GM21529 (cell line): Measurements from ENCODE around the gene CD300C.
"Not testable (repeated sequence)": the region's sequence is repeated elsewhere in the genome, so short reads cannot be mapped to it uniquely, and the experiment has no call there.

Source experiments
- ATAC-seq: cut with Tn5 transposase; IDR thresholded peaks from one replicate; pipeline ENCODE4 v1.9.1; 2021; ENCODE audit not compliant: unreplicated experiment

Gene CD300C

DNA sequence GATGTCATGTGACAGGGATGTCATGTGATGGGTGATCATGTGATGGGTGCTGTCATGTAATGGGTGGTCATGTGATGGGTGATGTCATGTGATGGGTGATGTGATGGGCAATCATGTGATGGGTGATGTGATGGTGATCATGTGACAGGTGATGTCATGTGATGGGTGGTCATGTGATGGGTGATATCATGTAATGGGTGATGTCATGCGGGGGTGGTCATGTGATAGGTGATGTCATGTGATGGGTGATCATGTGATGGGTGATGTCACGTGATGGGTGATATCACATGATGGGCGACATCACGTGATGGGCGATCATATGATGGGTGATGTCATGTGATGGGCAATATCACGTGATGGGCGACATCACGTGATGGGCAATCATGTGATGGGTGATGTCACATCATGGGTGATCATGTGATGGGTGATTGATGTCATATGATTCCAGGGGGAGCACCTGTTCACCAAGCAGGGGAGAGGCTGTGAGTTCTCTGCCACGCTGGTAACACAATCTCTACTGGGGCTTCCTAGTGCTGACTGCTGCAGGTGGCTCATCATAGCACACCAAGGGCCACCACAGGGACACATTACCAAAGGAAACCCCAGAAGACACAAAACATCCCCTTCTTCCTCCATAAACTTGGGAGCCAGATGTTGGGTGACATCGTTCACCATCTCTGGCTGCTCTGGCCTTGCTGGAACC is 31.1 kb downstream of the CD300C start:
- ATAC-seq, result no peak

GRCh38 chr17:74513987-74514631 is 31.8 kb downstream of the CD300C start:
- no peak for ATAC-seq

- peak; percentile 69 for ATAC-seq
These were observed 33.3 kb downstream of the CD300C start for GRCh38 chr17:74512624-74513091.

DNA sequence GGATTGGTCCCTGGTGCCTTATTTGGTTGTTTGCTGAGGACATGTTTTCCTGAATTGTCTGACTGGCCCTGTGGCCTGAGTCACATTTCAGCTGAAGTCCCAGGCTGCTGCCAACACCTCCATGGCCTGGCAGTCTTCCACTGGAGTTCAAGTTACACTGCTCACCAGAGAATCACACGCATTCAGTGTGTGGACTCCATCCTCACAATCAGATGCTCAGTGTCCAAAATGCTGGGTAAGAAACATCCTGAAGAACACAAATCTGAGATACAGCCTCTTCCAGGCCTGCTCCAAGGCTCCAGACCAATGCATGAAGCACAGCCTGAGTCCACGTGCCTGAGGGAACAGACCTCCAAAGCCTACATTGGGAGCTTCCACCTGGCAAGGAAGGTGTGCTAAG is 33.9 kb downstream of the CD300C start:
- no peak for ATAC-seq

DNA sequence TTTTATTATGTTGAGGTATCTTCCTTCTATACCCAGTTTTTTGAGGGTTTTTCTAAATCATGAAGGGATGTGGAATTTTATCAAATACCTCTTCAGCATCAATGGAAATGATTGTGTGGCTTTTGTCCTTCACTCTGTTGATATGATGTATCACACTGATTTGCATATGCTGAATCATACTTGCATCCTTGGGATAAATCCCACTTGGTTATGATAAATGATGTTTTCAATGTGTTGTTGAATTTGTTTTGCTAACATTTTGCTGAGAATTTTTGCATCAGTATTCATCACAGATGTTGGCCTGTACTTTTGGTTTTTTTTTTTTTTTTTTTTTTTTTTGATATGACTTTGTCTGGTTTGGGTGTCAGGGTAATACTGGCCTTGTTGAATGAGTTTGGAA is 37.8 kb downstream of the CD300C start:
- no peak for ATAC-seq

DNA sequence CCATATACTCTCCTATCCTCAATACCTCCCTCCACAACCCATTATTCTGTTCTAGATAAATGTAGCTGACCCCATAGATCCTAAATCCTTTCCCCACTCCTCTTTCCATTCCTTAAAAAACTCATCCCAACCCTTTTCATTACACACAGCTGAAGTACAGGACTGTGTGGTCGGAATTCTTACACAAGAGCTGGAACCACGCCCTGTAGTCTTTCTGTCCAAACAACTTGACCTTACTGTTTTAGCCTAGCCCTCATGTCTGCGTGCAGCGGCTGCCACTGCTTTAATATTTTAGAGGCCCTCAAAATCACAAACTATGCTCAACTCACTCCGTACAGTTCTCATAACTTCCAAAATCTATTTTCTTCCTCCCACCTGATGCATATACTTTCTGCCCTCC is 42.0 kb downstream of the CD300C start:
- ATAC-seq, result not testable (repeated sequence)

DNA sequence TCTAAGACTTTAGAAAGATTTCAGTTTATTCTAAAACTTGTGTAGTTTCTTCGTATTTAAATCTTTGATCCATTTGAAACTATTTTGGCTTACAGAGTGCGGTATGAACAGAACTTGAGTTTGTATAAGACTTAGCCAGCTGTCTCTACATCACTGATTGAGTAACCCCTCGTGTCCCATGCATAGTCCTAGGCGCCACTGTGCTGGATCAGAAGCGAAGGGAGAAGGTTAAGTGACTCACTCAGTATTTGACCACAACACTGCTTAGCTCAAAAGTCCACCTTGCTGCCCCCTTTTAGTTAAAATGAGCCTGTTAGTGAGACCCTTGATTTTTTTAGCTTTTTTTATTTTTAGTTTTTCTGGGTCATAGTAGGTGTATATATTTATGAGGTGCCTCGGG is 43.1 kb downstream of the CD300C start:
- ATAC-seq, result no peak

DNA sequence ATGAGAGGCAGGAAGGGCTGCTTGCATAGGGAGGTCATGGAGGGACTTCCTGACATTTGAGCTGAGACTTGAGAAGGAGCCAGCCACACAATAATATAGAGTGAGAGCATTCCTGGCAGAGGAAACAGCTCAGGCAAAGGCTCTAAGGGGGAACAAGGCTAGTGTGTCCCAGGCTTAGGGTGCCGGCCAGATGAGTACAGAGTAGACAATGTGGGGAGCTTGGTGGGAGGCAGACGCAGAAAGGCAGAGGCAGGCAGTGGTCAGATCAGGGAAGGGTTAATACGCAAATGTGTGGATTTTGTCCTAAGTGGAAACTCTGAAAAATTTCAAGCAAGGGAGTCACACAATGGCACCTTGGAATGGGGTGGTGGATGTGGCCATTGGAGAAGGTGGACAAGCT is 45.9 kb downstream of the CD300C start:
- ATAC-seq, result no peak

- ATAC-seq, result no peak
These were observed 48.4 kb downstream of the CD300C start for GRCh38 chr17:74497471-74497870.

- no peak for ATAC-seq
These were observed 52.5 kb downstream of the CD300C start for GRCh38 chr17:74493331-74493833.

DNA sequence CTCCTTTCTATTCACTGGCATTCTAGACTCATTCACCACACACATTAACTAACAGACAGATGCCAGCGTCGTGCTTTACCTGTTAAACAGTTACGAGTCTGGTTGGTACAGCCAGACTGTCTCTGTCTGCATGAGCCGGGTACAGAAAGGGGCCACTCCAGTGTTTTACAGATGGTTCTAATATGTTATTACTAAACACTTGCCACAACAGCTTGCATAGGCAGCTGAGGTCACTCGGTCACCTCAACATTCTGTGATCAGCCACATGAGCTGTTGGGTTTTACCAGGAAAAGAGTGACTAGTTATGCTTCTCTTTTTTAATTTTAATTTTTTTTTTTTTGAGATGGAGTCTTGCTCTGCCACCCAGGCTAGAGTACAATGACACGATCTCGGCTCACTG is 54.3 kb downstream of the CD300C start:
- ATAC-seq, result no peak
